Astrocyte of the spinal cord (primary cell): ENCODE data around the gene VAMP8.
"Not testable (repeated sequence)": the region's sequence is repeated elsewhere in the genome, so short reads cannot be mapped to it uniquely, and the experiment has no call there.

Source experiments
- DNase-seq: peaks from one replicate; pipeline ENCODE4 v3.0.0; 2011; ENCODE audit warnings: low read depth, low spot score
- H3K4me3 ChIP-seq: 2 replicates; pipeline ENCODE4 v1.5.1; 2011; ENCODE audit warnings: low read depth, mild to moderate bottlenecking, low read length, moderate library complexity
- CTCF ChIP-seq: IDR thresholded peaks from 2 replicates; pipeline ENCODE4 v1.5.1; 2012; ENCODE audit warnings: low read depth, mild to moderate bottlenecking, low read length, inconsistent platforms
- in situ Hi-C: cut with HindIII; loops from 2 replicates; pipeline ENCODE4 v1.10.0; 2017; ENCODE audit warnings: low sequenced_read_pairs

VAMP8 gene

DNA sequence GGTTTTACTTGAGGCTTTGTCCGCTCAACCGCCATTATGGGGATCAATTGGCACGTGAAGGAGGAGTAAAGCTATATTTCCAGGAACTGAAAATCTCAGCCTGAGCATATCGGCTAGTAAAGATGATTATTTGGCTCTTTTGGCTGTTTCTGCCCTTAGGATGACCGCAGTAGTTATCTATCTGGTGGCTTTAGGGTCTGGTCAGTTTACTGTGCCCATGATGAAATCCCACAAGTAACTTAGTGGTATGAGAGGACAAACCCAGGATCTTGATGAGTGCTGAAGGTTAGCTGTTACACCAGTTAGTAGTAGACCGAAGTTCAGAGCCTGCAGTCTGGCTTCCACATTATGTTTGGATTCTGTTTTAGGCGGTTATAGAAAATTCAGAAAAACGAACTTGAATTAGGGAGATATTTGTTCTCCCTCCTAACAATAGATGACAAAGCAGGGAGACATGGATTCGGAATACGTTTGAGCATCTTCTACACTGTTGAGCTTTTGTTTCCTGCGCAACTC lies 37.2 kb upstream of the VAMP8 start:
- no peak for TF ChIP-seq CTCF
- H3K4me3 ChIP-seq, result peak overlapping the region; percentile 64
- in situ Hi-C loops, result loop anchor here (25.0 kb wide), 1 partner anchor 128 kb away; the partner anchor contains the start of genes CAPG and SH2D6
- no peak for DNase-seq

GRCh38 chr2:85541262-85541661 lies 36.1 kb upstream of the VAMP8 start:
- DNase-seq, result no peak
- peak overlapping the region; percentile 64 for H3K4me3 ChIP-seq
- in situ Hi-C loops, result loop anchor here (25.0 kb wide), 1 partner anchor 129 kb away; the partner anchor contains the start of genes CAPG and SH2D6
- no peak for TF ChIP-seq CTCF

DNA sequence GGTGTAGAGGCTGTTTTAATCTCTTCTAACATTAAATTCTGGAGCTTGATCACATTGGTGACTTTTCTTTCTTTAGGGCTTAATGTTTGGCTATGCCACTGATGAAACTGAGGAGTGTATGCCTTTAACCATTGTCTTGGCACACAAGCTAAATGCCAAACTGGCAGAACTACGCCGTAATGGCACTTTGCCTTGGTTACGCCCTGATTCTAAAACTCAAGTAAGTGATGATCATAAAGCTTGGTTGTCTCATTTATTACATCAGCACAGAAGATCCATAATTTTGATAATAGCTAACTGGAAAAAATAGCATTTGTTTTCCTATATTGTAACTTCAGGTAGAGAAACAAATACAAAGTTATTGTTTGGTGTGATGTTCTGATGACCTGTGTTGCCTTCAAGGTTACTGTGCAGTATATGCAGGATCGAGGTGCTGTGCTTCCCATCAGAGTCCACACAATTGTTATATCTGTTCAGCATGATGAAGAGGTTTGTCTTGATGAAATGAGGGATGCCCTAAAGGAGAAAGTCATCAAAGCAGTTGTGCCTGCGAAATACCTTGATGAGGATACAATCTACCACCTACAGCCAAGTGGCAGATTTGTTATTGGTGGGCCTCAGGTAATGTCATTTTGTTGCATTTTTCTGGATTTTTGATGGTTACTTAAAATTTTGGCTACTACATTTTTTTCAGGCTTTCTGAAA lies 35.5 kb upstream of the VAMP8 start:
- peak overlapping the region; percentile 64 for H3K4me3 ChIP-seq

DNA sequence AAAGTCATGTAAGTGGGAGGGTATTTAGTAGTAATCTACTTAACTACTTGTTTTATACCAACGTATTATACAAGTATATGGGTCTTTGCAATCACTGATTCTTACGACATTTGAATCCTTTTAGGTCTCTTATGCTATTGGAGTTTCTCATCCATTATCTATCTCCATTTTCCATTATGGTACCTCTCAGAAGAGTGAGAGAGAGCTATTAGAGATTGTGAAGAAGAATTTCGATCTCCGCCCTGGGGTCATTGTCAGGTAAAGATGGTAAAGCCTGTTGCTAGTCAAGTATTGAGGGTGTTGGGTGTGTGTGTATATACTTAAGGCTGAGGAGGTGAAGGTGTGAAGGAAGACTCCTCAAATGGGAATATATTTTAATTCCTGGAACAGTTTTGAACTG lies 34.6 kb upstream of the VAMP8 start:
- in situ Hi-C loops, result loop anchor here (25.0 kb wide), 1 partner anchor 130 kb away; the partner anchor contains the start of genes CAPG and SH2D6
- no peak for DNase-seq
- TF ChIP-seq CTCF, result no peak
- H3K4me3 ChIP-seq, result no peak overlapping the region

More for the DNA sequence above, 35.5 kb upstream of the VAMP8 start:
- in situ Hi-C loops, result loop anchor here (25.0 kb wide), 1 partner anchor 130 kb away; the partner anchor contains the start of genes CAPG and SH2D6
- TF ChIP-seq CTCF, result no peak
- DNase-seq, result no peak

DNA sequence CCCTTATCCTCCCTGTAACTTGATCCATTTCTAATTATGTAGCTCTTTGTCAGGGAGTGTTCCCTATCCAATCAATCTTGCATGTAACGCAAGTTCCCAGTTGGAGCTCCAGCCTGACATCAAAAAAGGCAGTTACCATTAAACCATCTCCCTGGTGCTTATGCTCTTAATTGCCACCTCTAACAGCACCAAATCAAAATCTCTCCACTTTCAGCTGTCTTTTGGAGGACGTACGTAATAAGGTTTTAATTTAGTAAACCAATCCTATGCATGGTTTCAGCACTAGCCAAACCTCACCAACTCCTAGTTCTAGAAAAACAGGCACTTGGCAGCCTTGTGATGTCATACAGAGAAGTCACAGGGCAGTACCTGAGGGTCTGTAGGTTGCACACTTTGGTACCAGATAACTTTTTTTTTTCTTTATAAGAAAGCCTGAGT lies 33.1 kb upstream of the VAMP8 start:
- DNase-seq, H3K4me3 ChIP-seq: not testable (repeated sequence)
- in situ Hi-C loops, result loop anchor here (25.0 kb wide), 1 partner anchor 132 kb away; the partner anchor contains the start of genes CAPG and SH2D6

- not testable (repeated sequence) for H3K4me3 ChIP-seq, DNase-seq
- in situ Hi-C loops, result loop anchor here (25.0 kb wide), 1 partner anchor 133 kb away; the partner anchor contains the start of genes CAPG and SH2D6
Observed at GRCh38 chr2:85544915-85545779, 32.2 kb upstream of the VAMP8 start.

DNA sequence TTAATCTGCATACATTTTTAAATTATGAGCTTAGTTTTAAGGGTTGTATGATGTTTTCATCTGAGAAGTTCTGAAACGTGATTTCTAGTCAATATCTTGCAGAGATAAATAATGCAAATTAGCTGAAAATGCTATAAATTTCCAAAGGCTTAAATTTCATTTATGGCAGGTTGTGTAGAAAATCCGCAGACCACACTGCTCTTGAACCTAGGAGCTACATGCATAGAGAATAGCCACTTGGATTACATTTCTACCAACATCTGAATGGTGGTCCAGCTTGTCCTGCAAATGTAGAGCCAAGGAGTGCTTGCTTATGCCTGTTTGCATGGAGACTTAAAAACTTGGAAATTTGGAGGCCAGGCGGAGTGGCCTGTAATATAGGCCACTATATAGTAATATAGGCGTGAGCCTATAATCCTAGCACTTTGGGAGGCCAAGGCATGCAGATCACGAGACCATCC lies 31.6 kb upstream of the VAMP8 start:
- TF ChIP-seq CTCF, result no peak
- no peak overlapping the region for H3K4me3 ChIP-seq
- no peak for DNase-seq
- in situ Hi-C loops, result loop anchor here (25.0 kb wide), 1 partner anchor 134 kb away; the partner anchor contains the start of genes CAPG and SH2D6
